Measurements from ENCODE around the gene RAB18.

Gene RAB18

GRCh38 chr10:27581225-27581624 is 77.1 kb downstream of the RAB18 start:
- Histone ChIP-seq H3K27me3 (ENCODE audit: low read depth) (no peaks in the 10 kb centered on the region), H3K4me1 (no peaks in the 10 kb centered on the region), H3K4me3 (no peak overlapping the region), H3K9me3 (no peaks in the 10 kb centered on the region), H3K36me3 (replicated peaks) (no peaks in the 10 kb centered on the region)
- in situ Hi-C loops (cut with MboI; ENCODE audit: low sequenced_read_pairs) = no loop called here
- DNase-seq (ENCODE audit: low spot score in 2 of 2) = no peak

GRCh38 chr10:27584302-27584701 is 80.2 kb downstream of the RAB18 start:
- Histone ChIP-seq H3K9me3 (no peaks in the 10 kb centered on the region), H3K36me3 (replicated peaks) (no peaks in the 10 kb centered on the region), H3K4me1 (no peaks in the 10 kb centered on the region), H3K27me3 (ENCODE audit: low read depth) (no peaks in the 10 kb centered on the region), H3K4me3 (no peak overlapping the region)
- no peak for DNase-seq (ENCODE audit: low spot score in 2 of 2)
- in situ Hi-C loops (cut with MboI; ENCODE audit: low sequenced_read_pairs) = no loop called here

Measured in HAP-1 (cell line).